Trophoblast cell (in vitro differentiated cells and primary cell): Measurements from ENCODE around the gene NOL12.

Experiments used
- DNase-seq, 2 donors: peaks; one replicate each; pipeline ENCODE4 v3.0.0-alpha.2; 2016
- H2AFZ ChIP-seq: 2 replicates; pipeline ENCODE4 v1.6.1; 2013; ENCODE audit warnings: low read length, moderate library complexity, mild to moderate bottlenecking; ENCODE audit not compliant: insufficient read depth, poor library complexity
- H2AK5ac ChIP-seq: 2 replicates; pipeline ENCODE4 v1.6.1; 2013; ENCODE audit warnings: mild to moderate bottlenecking, low read length
- H2BK120ac ChIP-seq: 2 replicates; pipeline ENCODE4 v1.6.1; 2013; ENCODE audit warnings: low read length, mild to moderate bottlenecking, moderate library complexity; ENCODE audit not compliant: insufficient read depth, poor library complexity
- H2BK12ac ChIP-seq: 2 replicates; pipeline ENCODE4 v1.6.1; 2013; ENCODE audit warnings: mild to moderate bottlenecking, low read length, moderate library complexity
- H2BK5ac ChIP-seq: 2 replicates; pipeline ENCODE4 v1.6.1; 2013; ENCODE audit warnings: low read length, low read depth, moderate library complexity, mild to moderate bottlenecking; ENCODE audit not compliant: poor library complexity
- H3K14ac ChIP-seq: 2 replicates; pipeline ENCODE4 v1.6.1; 2013; ENCODE audit warnings: mild to moderate bottlenecking, low read length
- H3K18ac ChIP-seq: 2 replicates; pipeline ENCODE4 v1.6.1; 2013; ENCODE audit warnings: mild to moderate bottlenecking, low read length
- H3K23ac ChIP-seq: 2 replicates; pipeline ENCODE4 v1.6.1; 2013; ENCODE audit warnings: low read length
- H3K27ac ChIP-seq: 2 replicates; pipeline ENCODE4 v1.5.1; 2013; ENCODE audit warnings: low read depth, mild to moderate bottlenecking, inconsistent platforms, low read length, moderate library complexity
- H3K27me3 ChIP-seq: 2 replicates; pipeline ENCODE4 v1.6.1; 2013; ENCODE audit warnings: inconsistent platforms, mild to moderate bottlenecking, low read length, moderate library complexity; ENCODE audit not compliant: insufficient read depth
- H3K36me3 ChIP-seq, 2 experiments: 1 replicate in 1 of 2; 2 replicates in 1 of 2; pipeline ENCODE4 v1.6.1; 2013; ENCODE audit warnings: low read length in 2 of 2, mild to moderate bottlenecking in 2 of 2, moderate library complexity in 1 of 2; ENCODE audit not compliant: insufficient read depth in 2 of 2, control insufficient read depth in 1 of 2
- H3K4ac ChIP-seq: 2 replicates; pipeline ENCODE4 v1.6.1; 2013; ENCODE audit warnings: low read depth, mild to moderate bottlenecking, low read length, moderate library complexity
- H3K4me1 ChIP-seq, 2 experiments: 1 replicate in 1 of 2; 2 replicates in 1 of 2; pipeline ENCODE4 v1.6.1; 2013; ENCODE audit warnings: low read length in 2 of 2, mild to moderate bottlenecking in 2 of 2, moderate library complexity in 1 of 2; ENCODE audit not compliant: insufficient read depth in 2 of 2, control insufficient read depth in 1 of 2
- H3K4me2 ChIP-seq: 2 replicates; pipeline ENCODE4 v1.6.1; 2013; ENCODE audit warnings: inconsistent platforms, mild to moderate bottlenecking, low read length, moderate library complexity
- H3K4me3 ChIP-seq: 2 replicates; pipeline ENCODE4 v1.5.1; 2013; ENCODE audit warnings: mild to moderate bottlenecking, low read depth, low read length, inconsistent platforms
- H3K79me1 ChIP-seq: one replicate; pipeline ENCODE4 v1.6.1; 2013; ENCODE audit warnings: low read length
- H3K79me2 ChIP-seq: 2 replicates; pipeline ENCODE4 v1.6.1; 2013; ENCODE audit warnings: low read length, mild to moderate bottlenecking; ENCODE audit not compliant: control insufficient read depth, insufficient read depth, poor library complexity
- H3K9ac ChIP-seq: 2 replicates; pipeline ENCODE4 v1.6.1; 2013; ENCODE audit warnings: mild to moderate bottlenecking, low read length
- H3K9me3 ChIP-seq: 2 replicates; pipeline ENCODE4 v1.6.1; 2013; ENCODE audit warnings: low read depth, mild to moderate bottlenecking, control low read depth, inconsistent platforms, low read length; ENCODE audit not compliant: insufficient read depth
- H4K12ac ChIP-seq: 2 replicates; pipeline ENCODE4 v1.6.1; 2013; ENCODE audit warnings: low read depth, mild to moderate bottlenecking, low read length, moderate library complexity
- H4K8ac ChIP-seq: 2 replicates; pipeline ENCODE4 v1.6.1; 2013; ENCODE audit warnings: low read depth, mild to moderate bottlenecking, low read length, moderate library complexity
- H4K91ac ChIP-seq: one replicate; pipeline ENCODE4 v1.6.1; 2013; ENCODE audit warnings: low read depth, mild to moderate bottlenecking, low read length, moderate library complexity
- WGBS: extraction: QIAGEN DNeasy Blood & Tissue Kit; methylation state at CpG from one replicate; pipeline ENCODE4 v1.1.7; 2013; ENCODE audit warnings: missing lambda C conversion rate; ENCODE audit not compliant: insufficient read length, insufficient coverage; ENCODE audit errors: extremely low coverage; 5-methylcytosine and 5-hydroxymethylcytosine counted together

The NOL12 gene

GRCh38 chr22:37639771-37640590 lies 46.2 kb upstream of the NOL12 start:
- peak in 1 of 2 donors; percentile 22 for DNase-seq
- H3K27me3 ChIP-seq, result no peaks in the 10 kb centered on the region
- H3K14ac ChIP-seq, result peak overlapping the region; percentile 78
- peak overlapping the region; percentile 72 for H3K27ac ChIP-seq
- H2BK12ac ChIP-seq, result peak overlapping the region; percentile 93
- peak overlapping the region; percentile 79 for H2BK120ac ChIP-seq
- H3K4me3 ChIP-seq, result peak overlapping the region; percentile 83
- peak overlapping the region; percentile 81 for H4K8ac ChIP-seq
- peak overlapping the region; percentile 60 for H3K4me2 ChIP-seq
- H3K9ac ChIP-seq, result peak overlapping the region; percentile 64
- H3K79me1 ChIP-seq, result peaks cover 19% of the 10 kb centered on the region
- peak overlapping the region; percentile 84 for H3K4ac ChIP-seq
- H3K4me1 ChIP-seq, result peaks cover 22 to 25% of the 10 kb centered on the region in 2 experiments
- peaks cover 3% of the 10 kb centered on the region for H3K9me3 ChIP-seq
- peak overlapping the region; percentile 95 for H4K91ac ChIP-seq
- H3K36me3 ChIP-seq, result peaks cover 30 to 35% of the 10 kb centered on the region in 2 experiments
- peak overlapping the region; percentile 92 for H2AK5ac ChIP-seq
- WGBS, result no CpG with 5 or more reads among the region's 27 CpGs
- H4K12ac ChIP-seq, result peak overlapping the region; percentile 36
- H2AFZ ChIP-seq, result no peak overlapping the region
- H2BK5ac ChIP-seq, result peak overlapping the region; percentile 86
- peaks cover 9% of the 10 kb centered on the region for H3K79me2 ChIP-seq
- H3K18ac ChIP-seq, result peak overlapping the region; percentile 90
- peak overlapping the region; percentile 11 for H3K23ac ChIP-seq

GRCh38 chr22:37640591-37641560 lies 45.3 kb upstream of the NOL12 start:
- H3K79me2 ChIP-seq, result peaks cover 9% of the 10 kb centered on the region
- peak overlapping the region; percentile 73 for H3K4ac ChIP-seq
- peak overlapping the region; percentile 11 for H3K23ac ChIP-seq
- H3K4me2 ChIP-seq, result peak overlapping the region; percentile 60
- peak overlapping the region; percentile 10 for H4K12ac ChIP-seq
- no peaks in the 10 kb centered on the region for H3K27me3 ChIP-seq
- no peak overlapping the region for H2AFZ ChIP-seq
- H3K9me3 ChIP-seq, result peaks cover 3% of the 10 kb centered on the region
- H4K8ac ChIP-seq, result peak overlapping the region; percentile 23
- H2AK5ac ChIP-seq, result peak overlapping the region; percentile 92
- H2BK12ac ChIP-seq, result peak overlapping the region; percentile 93
- H2BK120ac ChIP-seq, result peak overlapping the region; percentile 79
- H3K4me1 ChIP-seq, result peaks cover 22 to 25% of the 10 kb centered on the region in 2 experiments
- no CpG with 5 or more reads among the region's 24 CpGs for WGBS
- H3K4me3 ChIP-seq, result no peak overlapping the region
- peaks cover 38 to 43% of the 10 kb centered on the region in 2 experiments for H3K36me3 ChIP-seq
- peak overlapping the region; percentile 72 for H3K27ac ChIP-seq
- no peak overlapping the region for H3K9ac ChIP-seq
- H2BK5ac ChIP-seq, result peak overlapping the region; percentile 86
- peak in 1 of 2 donors; percentile 58 for DNase-seq
- peaks cover 19% of the 10 kb centered on the region for H3K79me1 ChIP-seq
- peak overlapping the region; percentile 90 for H3K18ac ChIP-seq
- peak overlapping the region; percentile 47 for H3K14ac ChIP-seq
- peak overlapping the region; percentile 95 for H4K91ac ChIP-seq

- no peak overlapping the region for H4K12ac ChIP-seq
- DNase-seq, result no peak
- peaks cover 3% of the 10 kb centered on the region for H3K9me3 ChIP-seq
- peaks cover 19% of the 10 kb centered on the region for H3K79me1 ChIP-seq
- no peak overlapping the region for H3K23ac ChIP-seq
- peak overlapping the region; percentile 39 for H3K18ac ChIP-seq
- peak overlapping the region; percentile 72 for H3K27ac ChIP-seq
- H3K4me1 ChIP-seq, result peaks cover 19 to 25% of the 10 kb centered on the region in 2 experiments
- H3K36me3 ChIP-seq, result peaks cover 41 to 45% of the 10 kb centered on the region in 2 experiments
- WGBS, result no CpG with 5 or more reads among the region's 5 CpGs
- H3K27me3 ChIP-seq, result no peaks in the 10 kb centered on the region
- no peak overlapping the region for H4K8ac ChIP-seq
- peak overlapping the region; percentile 66 for H2BK5ac ChIP-seq
- no peak overlapping the region for H3K9ac ChIP-seq
- peak overlapping the region; percentile 60 for H3K4me2 ChIP-seq
- H3K4me3 ChIP-seq, result no peak overlapping the region
- no peak overlapping the region for H2AK5ac ChIP-seq
- no peak overlapping the region for H2BK120ac ChIP-seq
- peak overlapping the region; percentile 95 for H4K91ac ChIP-seq
- peaks cover 9% of the 10 kb centered on the region for H3K79me2 ChIP-seq
- H3K4ac ChIP-seq, result peak overlapping the region; percentile 39
- H2BK12ac ChIP-seq, result no peak overlapping the region
- H2AFZ ChIP-seq, result no peak overlapping the region
- peak overlapping the region; percentile 19 for H3K14ac ChIP-seq
Observed at GRCh38 chr22:37641561-37641949, 44.6 kb upstream of the NOL12 start.

- Histone ChIP-seq H3K18ac (peak overlapping the region; percentile 7), H3K79me1 (peaks cover 19% of the 10 kb centered on the region), H3K4me2 (no peak overlapping the region), H3K9me3 (peaks cover 3% of the 10 kb centered on the region), H2AK5ac (no peak overlapping the region), H3K79me2 (peaks cover 9% of the 10 kb centered on the region), H3K4me1 (peaks cover 19 to 23% of the 10 kb centered on the region in 2 experiments), H4K12ac (no peak overlapping the region), H3K4ac (no peak overlapping the region), H3K36me3 (peaks cover 56 to 60% of the 10 kb centered on the region in 2 experiments), H4K8ac (no peak overlapping the region), H3K27me3 (no peaks in the 10 kb centered on the region), H3K9ac (no peak overlapping the region), H3K4me3 (no peak overlapping the region), H3K14ac (no peak overlapping the region), H3K23ac (no peak overlapping the region), H2BK5ac (no peak overlapping the region), H4K91ac (no peak overlapping the region), H3K27ac (no peak overlapping the region), H2BK120ac (no peak overlapping the region), H2BK12ac (no peak overlapping the region), H2AFZ (no peak overlapping the region)
- no CpG with 5 or more reads among the region's 9 CpGs for WGBS
- peak; percentile 72 to 91 for DNase-seq
Observed at GRCh38 chr22:37643225-37643847, 42.8 kb upstream of the NOL12 start.
